ENCODE measurements around the gene PPP3CA. TPM values are rescaled to one million over a fixed set of nuclear protein-coding genes. Genes with fewer than 3 reads are reported as not detected.
"Not testable (repeated sequence)": the region's sequence is repeated elsewhere in the genome, so short reads cannot be mapped to it uniquely, and the experiment has no call there.

The PPP3CA gene
- polyA plus RNA-seq, 3 donors = 6.5 to 27.2 (median 14.1) TPM

DNA sequence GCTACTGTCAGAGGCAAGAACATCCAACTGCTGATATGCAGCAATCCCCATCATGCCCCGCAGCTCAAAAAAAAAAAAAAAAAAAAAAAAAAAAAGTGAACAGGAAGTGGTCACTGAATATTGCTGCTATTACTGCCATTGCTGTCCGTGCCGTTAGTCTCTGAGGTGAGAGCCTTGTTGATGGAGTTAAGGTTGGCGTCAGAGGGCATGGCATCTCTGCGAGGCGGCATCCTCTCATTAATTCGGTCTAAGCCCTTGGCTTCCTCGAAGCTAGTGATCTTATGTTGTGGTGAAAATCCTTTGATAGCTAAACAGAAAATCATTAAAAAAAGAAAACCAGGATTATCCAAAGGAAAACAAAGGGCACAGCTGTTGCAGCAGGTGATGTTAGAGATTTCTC lies 321.6 kb downstream of the PPP3CA start:
- WGBS, 3 donors = 80 to 94% (median 81%) methylated on average over 8 of the region's 8 CpGs

DNA sequence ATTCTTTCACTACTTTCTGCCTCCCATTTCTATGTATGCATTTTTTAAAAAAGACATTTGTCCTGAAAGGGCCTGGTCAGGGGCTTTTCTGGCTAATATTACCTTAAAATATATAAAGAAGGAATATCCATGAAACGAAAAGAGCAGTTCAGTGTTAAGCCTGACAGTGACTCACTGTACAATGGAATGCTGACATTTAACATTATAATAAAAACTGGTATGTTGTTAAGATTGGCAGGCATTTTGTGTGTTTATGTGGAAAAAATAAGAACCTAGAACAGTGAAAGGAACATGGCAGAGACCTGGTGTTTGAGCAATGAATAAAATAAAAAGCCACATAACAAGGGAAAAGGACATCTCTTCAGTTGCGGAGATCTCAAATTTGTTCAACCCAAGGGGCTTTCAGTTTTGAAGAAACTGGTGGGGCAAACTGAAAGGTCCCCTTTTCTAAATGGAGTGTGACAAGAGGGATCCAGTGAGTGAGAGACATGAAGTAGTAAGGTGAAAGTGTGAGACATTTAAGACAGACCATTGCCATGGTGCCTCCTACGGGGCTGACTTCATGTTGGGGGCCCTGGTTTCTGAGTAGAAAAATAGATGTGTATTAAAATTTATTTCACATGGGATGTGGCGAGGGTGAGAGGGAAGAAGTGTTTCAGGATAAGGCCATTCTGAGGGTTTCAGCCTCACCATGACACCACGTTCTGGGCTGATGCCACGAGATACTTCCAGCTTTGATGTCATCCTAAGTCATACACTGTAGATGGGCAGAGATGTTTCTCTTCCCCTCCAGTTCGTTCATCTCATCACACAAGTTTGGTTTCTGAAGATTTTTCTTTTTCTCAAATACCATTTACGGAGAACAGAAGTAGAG lies 324.9 kb downstream of the PPP3CA start:
- WGBS, 3 donors = 90 to 95% (median 94%) methylated on average over 8 of the region's 8 CpGs
- no peak overlapping the region for H3K27ac ChIP-seq (ENCODE audit: low read depth, low read length)

More for the DNA sequence above, 321.6 kb downstream of the PPP3CA start:
- H3K27ac ChIP-seq (ENCODE audit: low read depth, low read length) = no peak overlapping the region

DNA sequence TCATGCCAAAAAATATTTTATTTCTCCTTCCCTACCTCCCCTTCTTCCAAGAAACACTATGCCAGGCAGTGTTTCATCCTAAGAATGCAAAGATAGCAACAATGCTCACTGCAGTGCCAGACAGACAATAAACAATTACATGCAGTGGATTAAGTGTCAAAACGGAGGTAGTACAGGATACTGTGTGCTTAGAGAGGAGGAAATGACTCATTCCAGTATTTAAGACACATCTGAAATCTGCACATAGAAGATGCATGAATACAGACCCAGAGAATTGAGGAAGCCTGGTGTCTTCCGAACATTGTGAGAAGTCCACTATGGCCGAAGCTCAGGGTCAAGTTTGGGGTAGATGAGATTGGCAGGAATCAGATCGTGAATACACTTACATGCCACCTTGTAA lies 326.4 kb downstream of the PPP3CA start:
- 34 to 74% (median 48%) methylated on average over 4 of the region's 4 CpGs for WGBS, 3 donors

DNA sequence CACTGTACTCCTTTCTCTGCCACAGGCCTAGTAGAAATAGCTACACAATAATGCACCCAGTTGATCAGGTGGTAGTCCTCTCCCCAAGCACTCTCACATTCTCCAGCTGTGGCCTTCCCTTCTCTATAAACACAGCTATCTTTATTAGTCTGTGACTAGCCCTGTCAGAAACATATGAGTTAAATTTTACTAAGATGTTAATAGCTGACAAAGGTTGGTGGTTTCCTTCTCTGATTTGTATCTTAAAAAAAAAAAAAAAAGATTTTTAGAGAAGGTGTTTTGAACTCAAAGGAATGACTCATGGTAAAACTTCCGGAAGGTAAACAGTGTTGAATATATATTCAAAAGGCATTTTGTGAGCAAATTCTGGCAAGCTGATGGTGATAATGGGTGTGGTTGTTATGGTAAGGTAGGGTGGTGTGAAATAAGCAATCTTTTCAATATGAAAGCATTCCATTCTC lies 327.4 kb downstream of the PPP3CA start:
- 48 to 65% (median 54%) methylated on average over 1 of the region's 1 CpG for WGBS, 3 donors
- no peak overlapping the region for H3K27ac ChIP-seq (ENCODE audit: low read depth, low read length)

More for the DNA sequence above, 326.4 kb downstream of the PPP3CA start:
- H3K27ac ChIP-seq (ENCODE audit: low read depth, low read length) = no peak overlapping the region

DNA sequence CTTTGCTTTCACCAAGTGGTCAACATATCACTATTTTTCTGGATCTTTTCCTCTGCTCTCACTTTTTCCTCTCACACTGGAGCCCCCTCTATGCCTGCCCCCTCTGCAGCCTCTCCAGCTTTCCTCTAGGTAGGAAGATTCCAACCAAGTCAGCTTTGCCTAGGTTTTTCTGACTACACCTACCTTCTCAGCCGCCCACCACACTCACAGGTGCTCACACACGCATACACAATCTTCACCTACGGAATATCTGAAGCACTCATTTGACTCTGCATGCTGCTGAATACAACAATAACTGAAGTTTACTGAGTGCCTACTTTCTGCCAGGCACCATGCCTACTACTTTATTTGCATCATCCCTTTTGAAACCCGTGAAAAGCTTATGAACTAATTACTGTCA lies 328.0 kb downstream of the PPP3CA start:
- no peak overlapping the region for H3K27ac ChIP-seq (ENCODE audit: low read depth, low read length)
- whole genome bisulfite sequencing, 3 donors = 90 to 93% (median 92%) methylated on average over 4 of the region's 4 CpGs

DNA sequence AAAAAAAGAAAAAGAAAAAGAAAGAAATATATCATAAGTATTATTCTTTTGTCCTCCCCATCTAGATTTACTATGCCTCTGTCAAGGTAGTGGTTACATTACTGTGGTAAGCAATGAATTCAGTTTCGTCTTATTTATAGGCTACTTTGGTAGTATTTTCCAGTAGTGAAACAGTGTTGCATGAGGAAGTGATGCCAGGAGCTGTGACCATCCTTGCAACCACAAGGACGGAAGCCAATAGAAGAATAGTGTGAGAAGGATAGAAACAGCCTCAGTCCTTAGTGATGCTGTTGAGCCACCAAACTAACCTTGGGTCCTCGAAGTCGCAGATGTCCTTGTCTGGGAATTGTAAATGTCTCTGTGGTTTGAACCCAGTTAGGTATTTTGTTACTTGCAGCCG lies 328.5 kb downstream of the PPP3CA start:
- 68 to 92% (median 77%) methylated on average over 5 of the region's 5 CpGs for WGBS, 3 donors

DNA sequence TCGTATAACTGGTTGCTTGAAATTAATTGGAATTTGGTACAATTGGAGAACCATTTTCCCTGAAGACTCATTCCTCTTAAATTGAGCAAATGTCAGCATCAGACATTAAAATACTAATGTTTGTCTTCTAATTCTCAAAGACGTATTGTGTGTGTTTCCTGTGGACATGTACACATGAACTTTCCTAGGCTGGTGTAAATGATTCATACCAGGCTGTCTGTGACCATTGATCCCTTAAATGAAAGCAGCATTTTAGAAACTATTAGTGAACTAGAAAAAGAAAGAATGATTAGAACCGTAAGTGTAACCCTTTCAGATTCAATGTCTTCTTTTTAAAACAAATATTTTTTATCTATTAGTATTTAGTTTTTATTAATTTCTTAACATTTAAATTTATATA lies 332.9 kb downstream of the PPP3CA start:
- H3K27ac ChIP-seq (ENCODE audit: low read depth, low read length) = no peak overlapping the region
- 40 to 65% (median 64%) methylated on average over 3 of the region's 3 CpGs for WGBS, 3 donors

More for the DNA sequence above, 328.5 kb downstream of the PPP3CA start:
- no peak overlapping the region for H3K27ac ChIP-seq (ENCODE audit: low read depth, low read length)

DNA sequence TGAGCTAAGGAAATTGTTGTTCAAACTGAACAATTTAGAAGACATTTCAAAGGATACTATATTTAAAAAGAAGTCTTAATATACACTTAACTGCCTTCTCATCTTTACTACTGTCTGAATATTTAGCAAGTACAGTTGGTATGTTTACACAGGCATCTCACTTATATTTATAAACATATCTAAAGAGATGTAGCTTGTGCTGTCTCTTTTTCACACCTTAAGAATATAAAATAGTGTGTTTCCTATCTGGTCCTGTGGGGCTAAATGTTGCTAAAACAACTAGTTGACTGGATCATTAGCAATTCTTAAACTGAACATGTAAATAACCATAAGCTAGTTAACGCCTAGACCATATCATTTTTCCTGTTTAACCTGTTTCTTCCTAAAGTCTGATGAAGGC lies 336.3 kb downstream of the PPP3CA start:
- 79 to 94% (median 83%) methylated on average over 1 of the region's 1 CpG for WGBS, 3 donors
- H3K27ac ChIP-seq (ENCODE audit: low read depth, low read length) = no peak overlapping the region

DNA sequence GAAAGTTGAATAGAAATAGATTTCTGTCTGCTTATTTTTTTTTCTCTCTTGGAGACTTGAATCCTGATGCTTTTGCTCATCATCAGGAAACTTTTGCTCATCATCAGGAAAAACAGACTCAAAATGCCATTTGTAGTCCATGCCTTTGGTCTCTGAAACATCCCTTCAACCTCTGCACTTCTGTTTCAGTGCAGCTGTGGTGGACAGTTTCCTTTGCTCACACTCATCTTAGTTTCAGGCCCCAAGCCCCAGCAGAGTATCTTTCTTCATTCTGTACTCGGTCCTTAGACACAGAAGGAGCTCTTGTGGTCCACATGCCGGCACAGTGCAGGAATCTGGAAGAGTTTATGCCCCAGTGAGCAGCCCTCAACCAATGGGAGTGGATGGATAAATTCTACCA lies 337.9 kb downstream of the PPP3CA start:
- H3K27ac ChIP-seq (ENCODE audit: low read depth, low read length) = no peak overlapping the region
- WGBS, 3 donors = 79 to 86% (median 80%) methylated on average over 2 of the region's 2 CpGs

DNA sequence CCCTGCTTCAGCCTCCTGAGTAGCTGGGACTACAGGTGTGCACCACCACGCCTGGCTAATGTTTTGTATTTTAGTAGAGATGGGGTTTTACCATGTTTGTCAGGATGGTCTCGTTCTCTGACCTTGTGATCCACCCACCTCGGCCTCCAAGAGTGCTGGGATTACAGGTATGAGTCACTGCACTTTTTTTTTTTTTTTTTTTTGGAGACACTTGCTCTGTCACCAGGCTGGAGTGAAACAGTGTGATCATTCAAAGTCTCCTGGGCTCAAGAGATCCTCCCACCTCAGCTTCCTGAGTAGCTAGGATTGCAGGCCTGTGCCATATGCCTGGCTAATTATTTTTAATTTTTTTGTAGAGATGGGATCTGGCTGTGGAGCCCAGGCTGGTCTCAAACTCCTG lies 338.8 kb downstream of the PPP3CA start:
- H3K27ac ChIP-seq (ENCODE audit: low read depth, low read length) = no peak overlapping the region
- 92 to 95% (median 95%) methylated on average over 3 of the region's 3 CpGs for WGBS, 3 donors

DNA sequence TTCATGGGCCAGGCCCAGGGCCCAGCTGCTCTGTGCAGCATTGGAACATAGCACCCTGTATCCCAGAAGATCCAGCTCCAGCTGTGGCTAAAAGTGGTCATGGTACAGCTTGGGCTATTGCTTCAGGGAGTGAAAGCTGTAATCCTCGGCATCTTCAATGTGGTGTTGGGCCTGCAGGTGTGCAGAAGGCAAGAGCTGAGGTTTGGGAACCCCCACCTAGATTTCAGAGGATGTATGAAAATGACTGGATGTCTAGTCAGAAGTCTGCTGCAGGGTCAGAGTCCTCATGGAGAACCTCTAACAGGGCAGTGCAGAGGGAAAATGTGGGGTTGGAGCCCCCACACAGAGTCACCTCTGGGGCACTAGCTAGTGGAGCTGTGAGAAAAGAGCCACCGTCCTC lies 341.7 kb downstream of the PPP3CA start:
- H3K27ac ChIP-seq (ENCODE audit: low read depth, low read length) = no peak overlapping the region
- WGBS, 3 donors = 88 to 97% (median 95%) methylated on average over 2 of the region's 2 CpGs

DNA sequence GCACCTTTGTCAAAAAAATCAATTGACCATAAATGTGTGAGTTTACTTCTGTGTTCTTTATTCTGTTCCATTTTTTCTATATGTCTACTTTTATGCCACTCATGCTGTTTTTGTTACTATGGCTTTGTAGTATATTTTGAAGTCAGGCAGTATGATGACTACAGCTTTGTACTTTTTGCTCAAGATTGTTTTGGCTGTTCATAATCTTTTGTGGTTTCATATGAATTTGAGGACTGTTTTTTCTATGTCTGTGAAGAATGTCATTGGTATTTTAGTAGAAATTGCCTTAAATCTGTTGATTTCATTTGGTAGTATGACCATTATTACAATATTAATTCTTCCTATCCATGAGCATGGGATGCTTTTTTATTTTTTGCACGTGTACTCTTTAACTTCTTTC lies 346.8 kb downstream of the PPP3CA start:
- WGBS, 3 donors = 73 to 84% (median 74%) methylated on average over 1 of the region's 1 CpG

DNA sequence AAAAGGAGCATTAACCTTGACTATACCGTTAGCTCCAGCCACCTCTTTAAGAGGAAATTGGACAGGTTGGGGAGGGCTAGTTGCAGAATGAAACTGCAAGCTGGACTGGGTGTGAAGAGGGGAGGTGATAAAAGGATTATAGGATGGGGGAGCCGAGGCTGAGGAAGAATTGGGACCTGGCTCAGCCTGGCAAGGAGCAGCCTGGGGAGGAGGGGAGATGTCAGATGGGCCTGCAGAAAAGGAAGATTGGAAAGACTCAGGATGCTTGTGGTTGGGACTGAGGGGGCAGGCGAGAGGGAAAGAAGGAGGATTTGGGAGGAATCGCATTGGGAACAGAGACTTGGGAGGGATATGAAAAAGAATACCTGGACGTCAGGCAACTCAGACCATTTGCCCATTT lies 351.7 kb downstream of the PPP3CA start:
- WGBS, 3 donors = 67 to 90% (median 85%) methylated on average over 5 of the region's 5 CpGs
- no peak overlapping the region for H3K27ac ChIP-seq (ENCODE audit: low read depth, low read length)

More for the DNA sequence above, 346.8 kb downstream of the PPP3CA start:
- no peak overlapping the region for H3K27ac ChIP-seq (ENCODE audit: low read depth, low read length)

DNA sequence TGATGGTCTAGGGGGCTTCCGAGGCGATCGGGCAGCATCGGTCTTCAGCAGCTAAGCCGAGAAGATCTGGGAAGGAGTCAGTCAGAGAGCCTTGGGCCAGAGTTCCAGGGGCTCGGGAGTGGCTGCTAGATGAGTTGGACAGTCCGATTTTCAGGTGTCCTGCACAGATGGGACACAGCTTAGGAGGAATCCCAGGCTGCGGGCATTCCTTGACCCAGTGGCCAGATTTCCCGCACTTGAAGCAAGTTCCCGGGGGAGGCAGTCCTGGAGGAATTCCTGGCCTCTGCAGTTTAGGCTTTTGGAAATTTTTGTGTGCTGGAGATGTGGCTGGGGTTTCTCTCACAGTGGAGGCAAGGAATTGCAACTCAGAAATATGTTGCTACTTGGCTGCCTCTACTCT lies 352.3 kb downstream of the PPP3CA start:
- 83 to 94% (median 94%) methylated on average over 10 of the region's 10 CpGs for WGBS, 3 donors
- H3K27ac ChIP-seq (ENCODE audit: low read depth, low read length) = not testable (repeated sequence)

DNA sequence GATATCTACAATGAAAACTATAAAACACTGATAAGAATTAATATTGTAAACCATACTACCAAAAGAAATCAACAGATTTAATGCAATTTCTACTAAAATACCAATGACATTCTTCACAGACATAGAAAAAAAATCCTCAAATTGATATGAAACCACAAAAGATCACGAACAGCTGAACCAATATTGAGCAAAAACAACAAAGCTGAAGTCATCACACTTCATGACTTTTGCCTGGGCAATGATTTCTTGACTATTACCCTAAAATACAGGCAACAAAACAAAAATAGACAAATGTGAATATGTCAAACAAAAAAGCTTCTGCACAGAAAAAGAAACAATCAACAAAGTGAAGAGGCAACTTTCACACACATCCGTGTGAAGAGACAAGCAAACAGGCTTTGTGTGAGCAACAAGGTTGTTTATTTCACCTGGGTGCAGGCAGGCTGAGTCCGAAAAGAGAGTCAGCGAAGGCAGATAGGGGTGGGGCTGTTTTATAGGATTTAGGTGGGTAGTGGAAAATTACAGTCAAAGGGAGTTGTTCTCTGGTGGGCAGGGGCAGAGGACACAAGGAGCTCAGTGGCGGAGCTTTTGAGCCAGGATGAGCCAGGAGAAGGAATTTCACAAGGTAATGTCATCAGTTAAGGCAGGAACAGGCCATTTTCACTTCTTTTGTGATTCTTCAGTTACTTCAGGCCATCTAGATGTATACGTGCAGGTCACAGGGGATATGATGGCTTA lies 355.8 kb downstream of the PPP3CA start:
- not testable (repeated sequence) for H3K27ac ChIP-seq (ENCODE audit: low read depth, low read length)
- WGBS, 3 donors = 83 to 95% (median 95%) methylated on average over 6 of the region's 6 CpGs

DNA sequence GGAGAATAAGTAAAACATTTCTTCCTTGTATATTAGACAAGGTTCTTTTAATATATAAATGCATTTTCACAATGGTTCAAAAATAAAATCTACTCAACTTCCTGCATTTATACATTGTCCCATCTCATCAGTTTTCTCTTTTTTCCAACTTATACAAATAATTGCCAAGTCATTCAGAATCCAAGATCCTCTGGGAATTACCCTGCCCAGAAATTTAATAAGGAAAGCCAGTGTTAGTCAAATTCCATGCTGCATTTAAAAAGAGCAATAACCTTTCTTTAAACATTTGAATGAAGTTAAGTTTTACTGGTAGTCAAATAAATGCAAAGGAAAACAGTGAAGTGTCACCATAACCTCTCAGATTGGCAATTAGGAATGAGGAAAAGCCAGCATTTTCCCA lies 357.9 kb downstream of the PPP3CA start:
- H3K27ac ChIP-seq (ENCODE audit: low read depth, low read length) = no peak overlapping the region

DNA sequence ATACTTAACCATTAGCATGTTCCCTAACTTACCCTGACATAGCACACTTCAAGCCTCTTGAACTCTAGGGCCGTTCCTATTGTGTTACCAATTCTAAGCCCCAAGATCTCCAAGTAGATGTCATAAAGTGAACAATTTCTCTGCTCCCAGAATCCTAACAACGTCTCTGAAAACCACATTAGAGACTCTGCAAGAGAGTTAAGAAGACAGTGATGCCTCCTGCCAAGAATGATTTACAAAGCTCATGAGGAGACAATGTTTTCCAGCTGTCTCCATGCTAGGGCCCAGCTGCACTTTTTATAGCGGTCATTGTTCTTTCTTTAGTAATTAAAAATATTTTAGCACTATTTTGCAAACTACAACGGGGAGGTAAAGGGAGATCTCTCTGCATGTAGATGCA lies 358.4 kb downstream of the PPP3CA start:
- H3K27ac ChIP-seq (ENCODE audit: low read depth, low read length) = no peak overlapping the region
- 66 to 77% (median 76%) methylated on average over 4 of the region's 4 CpGs for WGBS, 3 donors

DNA sequence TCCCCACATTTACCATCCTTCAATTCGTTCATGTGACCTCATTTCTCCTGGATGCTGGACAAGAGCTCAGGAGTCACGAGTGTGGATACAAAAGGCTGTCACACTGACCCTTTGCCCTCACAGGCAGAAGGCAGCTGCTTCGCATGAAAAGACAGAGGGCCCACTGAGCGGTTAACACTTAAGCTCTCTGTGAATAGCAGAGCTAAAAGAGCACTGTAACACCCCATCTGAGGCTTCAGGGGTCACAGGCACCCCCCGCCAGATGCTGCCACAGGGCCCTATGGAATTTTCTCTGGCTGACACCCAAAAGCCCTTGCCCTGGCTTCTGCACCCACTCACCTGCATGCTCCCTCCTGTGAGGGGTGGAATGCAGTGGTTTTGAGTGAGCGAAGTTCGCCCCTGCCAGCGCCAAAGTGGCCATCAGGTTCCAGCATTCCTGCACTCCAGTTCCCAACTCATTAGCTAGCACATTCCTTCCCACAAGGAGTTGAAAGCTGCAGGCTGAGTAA lies 360.9 kb downstream of the PPP3CA start:
- no peak overlapping the region for H3K27ac ChIP-seq (ENCODE audit: low read depth, low read length)
- WGBS, 3 donors = 52 to 89% (median 87%) methylated on average over 8 of the region's 8 CpGs

DNA sequence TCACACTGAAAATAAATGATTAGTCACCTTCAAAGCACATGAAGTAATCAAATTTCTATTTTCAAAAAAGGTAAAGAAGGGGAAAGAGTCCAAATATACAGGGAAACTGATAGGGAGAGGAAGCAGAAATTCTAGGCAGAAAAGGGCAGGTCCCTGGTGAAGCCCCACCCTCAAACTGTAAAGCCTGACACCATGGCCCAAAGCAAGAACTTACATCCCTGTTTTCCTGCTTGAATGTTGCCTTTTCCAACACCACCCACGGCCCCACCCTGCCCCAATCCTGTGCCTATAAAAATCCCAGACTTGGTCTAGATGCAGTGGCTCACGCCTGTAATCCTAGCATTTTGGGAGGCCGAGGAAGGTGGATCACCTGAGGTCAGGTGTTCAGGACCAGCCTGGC lies 361.8 kb downstream of the PPP3CA start:
- WGBS, 3 donors = 77 to 96% (median 94%) methylated on average over 3 of the region's 3 CpGs
- no peak overlapping the region for H3K27ac ChIP-seq (ENCODE audit: low read depth, low read length)

Measured in adipose tissue (tissue), 3 donors.